ELR (cell line): ENCODE data around the gene CTDSPL.
"Not testable (repeated sequence)": the region's sequence is repeated elsewhere in the genome, so short reads cannot be mapped to it uniquely, and the experiment has no call there.

Source experiments
- DNase-seq: peaks from one replicate; pipeline ENCODE4 v3.0.0-alpha.2; 2015; ENCODE audit warnings: low read depth

CTDSPL gene

DNA sequence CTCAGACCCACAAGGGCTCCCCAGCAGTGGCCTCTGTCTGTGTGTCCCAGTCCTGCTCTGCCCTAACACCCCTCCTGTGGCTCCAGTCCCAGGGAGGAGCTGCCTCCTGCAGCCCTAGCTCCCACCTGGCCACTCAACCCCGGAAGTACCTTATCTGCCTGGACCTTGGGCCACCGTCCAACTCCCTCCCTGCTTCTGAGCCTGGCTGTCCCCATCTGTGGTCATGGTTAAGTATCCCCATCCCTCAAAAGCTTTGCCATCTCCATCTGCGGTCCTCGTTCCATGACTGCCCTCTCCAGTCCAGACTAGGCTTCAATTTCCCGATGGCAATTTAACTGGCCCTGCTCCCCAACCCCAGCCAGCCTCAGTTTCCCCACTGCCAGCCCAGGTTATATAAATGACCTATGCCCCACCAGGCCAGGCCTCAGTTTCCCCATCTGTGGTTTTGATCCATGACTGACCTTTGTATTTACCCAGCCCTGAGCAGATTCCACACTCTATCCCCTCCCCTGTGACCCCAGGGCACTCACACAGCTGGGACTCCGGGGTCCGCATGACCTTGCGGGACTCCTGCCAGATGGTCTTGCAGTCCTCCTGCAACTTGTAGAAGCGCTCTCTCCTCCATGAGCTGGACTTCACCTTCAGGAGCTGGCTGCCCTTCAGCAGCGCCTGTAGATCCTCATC is 158.1 kb downstream of the CTDSPL start:
- no peak for DNase-seq

DNA sequence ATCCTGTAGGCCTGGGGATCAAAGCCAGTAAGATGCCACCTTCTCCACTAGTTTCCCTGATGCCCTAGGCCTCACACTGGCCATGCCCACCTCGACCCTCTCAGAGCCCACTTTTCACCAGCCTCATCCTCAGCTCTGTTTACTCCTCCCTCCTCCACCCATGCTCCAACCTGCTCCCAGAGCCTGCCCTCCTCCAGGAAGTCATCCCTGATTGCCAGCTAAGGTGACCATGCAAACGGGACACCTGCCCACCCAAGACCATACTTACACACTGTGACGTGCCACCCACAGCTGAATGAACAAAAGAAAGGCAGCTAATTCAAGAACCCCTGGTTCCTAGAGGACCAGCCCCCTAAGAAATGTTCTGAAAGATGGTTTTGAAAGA is 158.7 kb downstream of the CTDSPL start:
- DNase-seq = no peak

- DNase-seq = no peak
These were observed 159.5 kb downstream of the CTDSPL start for GRCh38 chr3:38021196-38021595.

GRCh38 chr3:38022301-38022700 is 160.6 kb downstream of the CTDSPL start:
- no peak for DNase-seq

DNA sequence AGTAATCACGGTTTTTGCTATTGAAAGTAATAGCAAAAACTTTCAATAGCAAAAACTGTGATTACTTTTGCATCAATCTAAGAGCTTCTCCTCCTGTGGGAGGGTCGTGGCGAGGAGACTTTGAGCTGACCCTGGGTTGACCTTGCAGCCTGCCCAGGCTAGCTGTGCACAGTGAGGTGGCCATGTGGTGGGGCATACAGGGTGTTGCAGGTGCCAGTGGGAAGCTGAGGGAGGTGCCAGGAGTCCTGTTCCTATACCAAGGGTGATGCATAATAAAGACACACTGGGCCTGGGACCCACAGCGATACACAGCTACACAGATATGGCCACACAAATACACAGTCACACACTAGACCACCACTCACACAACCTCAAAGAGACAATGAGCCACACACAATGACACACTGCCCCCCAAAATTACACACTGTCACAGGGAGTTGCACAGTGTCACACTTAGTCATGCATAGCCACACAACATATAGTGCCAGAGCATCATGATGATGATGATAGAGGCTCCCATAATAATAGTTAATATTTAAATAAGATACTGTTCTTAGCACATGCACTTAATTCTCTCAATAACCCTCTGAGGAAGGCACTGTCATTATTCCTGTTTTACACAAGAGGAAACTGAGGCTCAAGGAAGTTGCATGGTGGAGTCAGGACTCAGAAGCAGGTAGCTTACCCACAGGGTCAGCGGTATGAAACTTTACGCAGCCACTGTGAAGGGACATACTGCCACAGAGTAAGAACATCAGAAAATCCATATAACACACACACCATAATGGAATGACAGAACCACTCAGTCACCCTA is 161.4 kb downstream of the CTDSPL start:
- DNase-seq = no peak

DNA sequence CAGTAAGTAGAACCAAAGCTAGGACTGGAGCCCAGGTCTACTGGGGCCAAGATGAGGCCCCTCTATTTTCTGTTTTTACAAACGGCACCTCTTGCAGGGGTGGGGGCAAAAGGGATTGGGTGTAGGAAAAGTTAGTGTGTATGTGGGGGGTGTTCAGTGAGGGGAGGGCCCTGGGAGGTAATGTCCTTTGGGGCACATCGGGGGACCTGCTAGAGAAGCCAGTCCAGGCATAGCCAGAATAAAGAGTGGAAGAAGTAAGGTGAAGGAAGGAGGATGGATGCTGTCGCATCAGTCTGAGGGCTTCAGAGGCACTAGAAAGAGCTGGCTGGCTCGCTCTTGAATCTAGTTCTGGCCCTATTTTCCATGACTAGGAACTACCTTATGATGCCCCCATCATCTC is 165.2 kb downstream of the CTDSPL start:
- no peak for DNase-seq

GRCh38 chr3:38027466-38028465 is 166.1 kb downstream of the CTDSPL start:
- no peak for DNase-seq

DNA sequence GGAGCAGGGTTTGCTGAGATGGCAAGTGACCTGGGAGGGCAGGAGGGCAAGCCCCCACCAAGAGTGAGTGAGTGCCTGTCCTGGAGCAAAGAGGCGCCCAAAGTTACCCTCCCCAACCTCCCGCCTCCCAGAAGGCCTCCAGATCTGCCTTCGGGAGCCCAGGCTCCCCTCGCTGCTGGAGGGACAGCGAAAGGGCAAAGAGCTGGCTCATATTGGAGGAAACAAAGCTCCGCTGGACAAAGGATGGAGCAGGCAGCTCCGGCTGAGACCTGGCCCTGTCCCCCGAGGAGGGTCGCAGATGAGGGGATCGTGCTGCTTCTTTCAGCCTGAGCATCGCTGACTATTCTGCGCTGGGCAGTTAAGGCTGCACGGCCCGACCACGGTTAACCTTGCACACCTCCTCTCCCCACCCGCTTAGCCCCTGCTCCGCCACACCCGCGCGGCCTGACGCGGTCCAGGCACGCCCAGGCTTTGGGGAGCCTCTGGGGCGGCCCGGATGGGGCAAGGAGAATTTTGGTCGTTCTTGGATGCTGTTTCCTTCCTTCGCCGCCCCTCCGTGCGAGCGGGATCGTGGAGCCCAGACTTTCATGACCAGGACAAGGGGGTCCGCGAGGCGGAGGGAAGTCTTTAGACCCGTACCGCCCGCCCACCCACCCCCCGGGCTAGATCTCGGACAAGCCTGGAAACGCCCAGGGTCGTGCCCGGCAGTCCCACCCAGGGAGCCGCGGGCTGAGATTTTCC is 167.1 kb downstream of the CTDSPL start:
- no peak for DNase-seq

DNA sequence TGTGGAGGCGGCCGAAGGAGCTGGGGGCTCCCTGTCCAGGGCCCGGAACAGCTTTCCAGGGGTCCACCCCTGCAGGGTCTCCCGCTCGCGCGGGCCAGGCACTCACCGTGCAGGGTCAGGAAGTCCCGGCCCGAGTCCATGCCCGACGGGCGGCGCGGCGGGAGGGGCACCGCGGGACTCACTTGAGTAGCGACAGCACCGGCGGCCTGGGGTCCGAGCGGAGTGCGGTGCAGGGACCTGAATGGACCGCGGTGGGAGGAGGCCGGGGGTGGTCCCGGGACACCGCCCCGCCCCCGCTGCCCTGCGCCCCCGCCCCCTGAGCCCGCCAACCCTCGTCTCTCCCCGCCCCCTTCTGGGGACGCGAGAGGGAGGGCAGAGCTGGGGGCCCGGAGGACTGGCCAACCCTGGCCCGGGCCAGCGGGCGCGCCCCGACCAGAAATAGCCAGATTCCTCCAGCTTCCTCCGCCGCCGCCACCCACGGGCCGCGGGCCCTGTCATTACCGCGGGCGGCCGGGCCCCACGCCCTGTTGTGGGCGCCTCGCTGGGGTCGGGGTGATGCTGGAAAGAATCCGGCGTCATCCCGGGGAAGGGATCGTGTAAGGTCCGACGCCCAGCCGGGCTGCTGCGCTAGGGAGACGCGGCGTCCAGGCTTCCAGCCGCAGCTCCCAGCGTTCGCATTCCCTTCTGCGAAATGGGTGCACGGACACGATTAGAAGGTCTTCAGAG is 167.9 kb downstream of the CTDSPL start, which contains the start of gene PLCD1:
PLCD1 (minus strand) TSS at position 243 of the 726 bp plus-strand sequence; CDS start at position 140, 103 bp downstream.
- DNase-seq = peak; percentile 61

- no peak for DNase-seq
These were observed 168.7 kb downstream of the CTDSPL start for GRCh38 chr3:38030126-38031021.

DNA sequence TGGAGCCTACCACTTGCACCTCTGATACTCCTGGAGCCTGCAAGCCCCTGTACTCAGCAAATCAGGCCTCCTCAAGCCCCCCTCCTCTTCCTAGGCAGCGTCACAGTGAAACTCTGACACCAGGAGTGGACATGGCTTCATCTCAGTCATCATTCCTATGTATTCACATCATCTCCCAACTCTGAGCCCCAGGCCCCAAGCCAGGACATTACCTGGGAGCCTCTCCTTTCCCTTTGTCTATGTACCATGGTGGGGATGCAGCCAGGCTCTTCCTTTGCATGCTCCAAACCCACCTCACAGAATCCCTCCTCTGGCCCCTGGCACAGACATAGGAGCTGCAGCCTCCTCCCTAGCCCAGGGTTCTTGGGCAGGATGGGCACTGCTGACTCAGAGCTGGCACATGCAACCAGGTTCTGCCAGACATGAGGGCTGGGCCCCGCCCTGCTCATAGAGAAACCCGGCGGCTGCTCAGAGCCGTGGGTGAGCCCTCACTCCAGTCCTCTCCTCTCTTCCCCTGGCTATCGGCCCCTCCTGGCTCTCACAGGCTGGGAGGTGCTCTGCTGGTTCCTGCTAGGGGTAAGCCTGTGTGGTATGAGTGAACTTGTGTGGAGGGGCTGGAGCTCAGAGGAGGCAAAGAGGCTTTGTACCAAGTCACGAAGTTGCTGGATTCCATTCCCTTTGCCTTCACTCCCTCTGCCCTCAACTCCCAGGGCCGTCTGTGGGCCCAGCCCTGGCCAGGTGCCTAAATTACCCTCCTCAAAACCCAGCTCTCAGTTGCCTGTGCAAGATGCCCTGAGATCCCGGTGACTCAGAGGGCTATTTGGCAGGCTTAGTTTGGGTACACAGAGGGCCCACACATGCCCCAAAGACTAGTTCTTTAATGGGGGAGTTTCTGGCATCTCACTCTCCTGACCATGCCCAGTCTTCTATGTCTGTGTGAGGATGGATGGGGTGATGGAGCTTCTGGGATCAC is 169.6 kb downstream of the CTDSPL start:
- peak; percentile 50 for DNase-seq

DNA sequence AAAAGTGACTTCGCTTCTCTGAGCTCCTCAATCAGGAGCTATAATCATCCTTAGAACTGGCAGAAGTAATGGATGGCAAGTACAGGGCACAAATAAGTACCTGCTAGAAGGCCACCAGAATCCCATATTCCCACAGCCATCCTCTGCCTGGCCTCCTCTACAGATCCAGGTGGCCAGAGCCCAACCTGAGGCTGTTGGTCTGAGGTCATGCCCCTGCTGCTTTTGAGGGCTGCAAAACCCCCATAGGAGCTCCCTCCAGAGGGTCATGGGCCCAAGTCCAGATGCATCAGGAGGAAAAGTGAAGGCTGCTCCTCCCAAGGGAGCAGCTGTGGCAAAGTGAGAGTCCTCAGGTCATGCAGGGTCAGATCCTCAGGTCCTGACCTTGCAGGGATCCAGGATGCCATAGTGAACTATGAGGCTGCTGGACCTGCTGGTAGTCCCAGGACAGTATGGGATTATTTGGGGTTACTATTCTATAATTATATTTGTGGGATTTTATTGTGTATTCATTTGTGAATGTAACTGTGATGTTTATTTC is 170.7 kb downstream of the CTDSPL start:
- DNase-seq = no peak

DNA sequence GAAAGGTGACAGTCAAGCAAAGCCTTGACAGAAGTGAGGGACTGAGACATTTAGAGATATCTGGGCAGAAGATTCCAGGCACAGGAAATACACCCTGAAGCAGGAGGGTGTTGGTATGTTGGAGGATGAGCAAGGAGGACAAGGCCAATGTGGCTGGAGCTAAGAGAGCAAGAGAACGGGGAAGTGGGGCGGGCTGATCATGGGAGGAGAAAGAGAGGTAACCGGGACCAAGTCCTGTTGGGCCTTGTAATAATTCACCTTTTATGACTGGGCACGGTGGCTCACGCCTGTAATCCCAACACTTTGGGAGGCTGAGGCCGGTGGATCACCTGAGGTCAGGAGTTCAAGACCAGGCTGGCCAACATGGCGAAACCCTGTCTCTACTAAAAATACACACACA is 171.9 kb downstream of the CTDSPL start:
- DNase-seq = not testable (repeated sequence)
